ENCODE data around the gene NFE2L2.
"Not testable (repeated sequence)": the region's sequence is repeated elsewhere in the genome, so short reads cannot be mapped to it uniquely, and the experiment has no call there.

DNA sequence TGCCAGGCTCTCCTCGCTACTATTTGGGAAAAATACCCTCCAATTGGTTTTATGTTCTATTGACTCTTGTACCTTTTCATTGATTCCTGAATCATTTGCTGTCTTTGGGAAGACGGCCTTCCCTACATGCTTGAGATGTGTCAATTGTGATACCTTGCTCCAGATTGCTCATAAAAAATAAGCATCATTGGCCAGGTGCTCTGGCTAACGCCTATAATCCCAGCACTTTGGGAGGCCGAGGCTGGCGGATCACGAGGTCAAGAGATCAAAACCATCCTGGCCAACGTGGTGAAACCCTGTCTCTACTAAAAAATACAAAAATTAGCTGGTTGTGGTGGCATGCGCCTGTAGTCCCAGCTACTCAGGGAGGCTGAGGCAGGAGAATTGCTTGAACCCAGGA lies 2.4 kb upstream of the NFE2L2 start:
- not testable (repeated sequence) for TF ChIP-seq EZH2 (IDR thresholded peaks at IDR 0.05; ENCODE audit: insufficient read depth, poor library complexity, severe bottlenecking); EZH2phosphoT487 (IDR thresholded peaks at IDR 0.05; ENCODE audit: insufficient read depth, low read depth)
